Measurements from ENCODE around the gene BMPR2. TPM values are rescaled to one million over a fixed set of nuclear protein-coding genes. Genes with fewer than 3 reads are reported as not detected.
"Not testable (repeated sequence)": the region's sequence is repeated elsewhere in the genome, so short reads cannot be mapped to it uniquely, and the experiment has no call there.

BMPR2 gene
- total RNA-seq, 1 donor from 2014 or later = 88.9 TPM

- no peak for DNase-seq (ENCODE audit: low spot score)
- TF ChIP-seq CTCF (IDR thresholded peaks at IDR 0.05; ENCODE audit: unreplicated experiment) = no peak
- Mint-ChIP-seq H3K27me3 (ENCODE audit: unreplicated experiment) (peaks cover 8% of the 10 kb centered on the region), H3K27ac (ENCODE audit: unreplicated experiment) (peak overlapping the region; percentile 73), H3K4me3 (ENCODE audit: unreplicated experiment) (no peak overlapping the region), H3K9me3 (ENCODE audit: unreplicated experiment) (no peaks in the 10 kb centered on the region), H3K36me3 (ENCODE audit: low read depth, unreplicated experiment) (peaks cover 17% of the 10 kb centered on the region), H3K4me1 (ENCODE audit: unreplicated experiment) (peaks cover 43% of the 10 kb centered on the region)
Observed at GRCh38 chr2:202495230-202495604, 119.1 kb downstream of the BMPR2 start.

- Mint-ChIP-seq H3K36me3 (ENCODE audit: low read depth, unreplicated experiment) (peaks cover 21% of the 10 kb centered on the region), H3K4me1 (ENCODE audit: unreplicated experiment) (peaks cover 44% of the 10 kb centered on the region)
- H3K27me3 Mint-ChIP-seq (ENCODE audit: unreplicated experiment); H3K27ac Mint-ChIP-seq (ENCODE audit: unreplicated experiment); H3K9me3 Mint-ChIP-seq (ENCODE audit: unreplicated experiment); H3K4me3 Mint-ChIP-seq (ENCODE audit: unreplicated experiment); DNase-seq (ENCODE audit: low spot score): not testable (repeated sequence)
Observed at GRCh38 chr2:202496835-202497472, 120.8 kb downstream of the BMPR2 start.

- not testable (repeated sequence) for H3K4me3 Mint-ChIP-seq (ENCODE audit: unreplicated experiment); DNase-seq (ENCODE audit: low spot score); H3K27ac Mint-ChIP-seq (ENCODE audit: unreplicated experiment); H3K27me3 Mint-ChIP-seq (ENCODE audit: unreplicated experiment); H3K9me3 Mint-ChIP-seq (ENCODE audit: unreplicated experiment)
- peaks cover 42% of the 10 kb centered on the region for H3K4me1 Mint-ChIP-seq (ENCODE audit: unreplicated experiment)
- peaks cover 27% of the 10 kb centered on the region for H3K36me3 Mint-ChIP-seq (ENCODE audit: low read depth, unreplicated experiment)
Observed at GRCh38 chr2:202497473-202497866, 121.3 kb downstream of the BMPR2 start.

GRCh38 chr2:202499841-202500240 is 123.7 kb downstream of the BMPR2 start:
- not testable (repeated sequence) for H3K4me3 Mint-ChIP-seq (ENCODE audit: unreplicated experiment); H3K27ac Mint-ChIP-seq (ENCODE audit: unreplicated experiment); DNase-seq (ENCODE audit: low spot score); H3K9me3 Mint-ChIP-seq (ENCODE audit: unreplicated experiment); H3K27me3 Mint-ChIP-seq (ENCODE audit: unreplicated experiment)
- peaks cover 23% of the 10 kb centered on the region for H3K4me1 Mint-ChIP-seq (ENCODE audit: unreplicated experiment)
- H3K36me3 Mint-ChIP-seq (ENCODE audit: low read depth, unreplicated experiment) = peaks cover 40% of the 10 kb centered on the region

- peaks cover 11% of the 10 kb centered on the region for H3K4me1 Mint-ChIP-seq (ENCODE audit: unreplicated experiment)
- H3K27ac Mint-ChIP-seq (ENCODE audit: unreplicated experiment); DNase-seq (ENCODE audit: low spot score); H3K9me3 Mint-ChIP-seq (ENCODE audit: unreplicated experiment); H3K27me3 Mint-ChIP-seq (ENCODE audit: unreplicated experiment); H3K4me3 Mint-ChIP-seq (ENCODE audit: unreplicated experiment): not testable (repeated sequence)
- peaks cover 29% of the 10 kb centered on the region for H3K36me3 Mint-ChIP-seq (ENCODE audit: low read depth, unreplicated experiment)
Observed at GRCh38 chr2:202503276-202503675, 127.1 kb downstream of the BMPR2 start.

GRCh38 chr2:202508686-202509085 is 132.6 kb downstream of the BMPR2 start:
- no peak for TF ChIP-seq CTCF (IDR thresholded peaks at IDR 0.05; ENCODE audit: unreplicated experiment)
- no peaks in the 10 kb centered on the region for H3K9me3 Mint-ChIP-seq (ENCODE audit: unreplicated experiment)

GRCh38 chr2:202510911-202511310 is 134.8 kb downstream of the BMPR2 start:
- no peak for DNase-seq (ENCODE audit: low spot score)
- no peak overlapping the region for H3K4me3 Mint-ChIP-seq (ENCODE audit: unreplicated experiment)
- peaks cover 1% of the 10 kb centered on the region for H3K27me3 Mint-ChIP-seq (ENCODE audit: unreplicated experiment)
- no peaks in the 10 kb centered on the region for H3K9me3 Mint-ChIP-seq (ENCODE audit: unreplicated experiment)
- H3K27ac Mint-ChIP-seq (ENCODE audit: unreplicated experiment) = peak overlapping the region; percentile 50
- H3K4me1 Mint-ChIP-seq (ENCODE audit: unreplicated experiment) = no peaks in the 10 kb centered on the region
- no peak for TF ChIP-seq CTCF (IDR thresholded peaks at IDR 0.05; ENCODE audit: unreplicated experiment)
- peaks cover 4% of the 10 kb centered on the region for H3K36me3 Mint-ChIP-seq (ENCODE audit: low read depth, unreplicated experiment)

More at GRCh38 chr2:202508686-202509085, 132.6 kb downstream of the BMPR2 start:
- DNase-seq (ENCODE audit: low spot score) = no peak
- Mint-ChIP-seq H3K27ac (ENCODE audit: unreplicated experiment) (no peak overlapping the region), H3K4me1 (ENCODE audit: unreplicated experiment) (no peaks in the 10 kb centered on the region), H3K27me3 (ENCODE audit: unreplicated experiment) (no peaks in the 10 kb centered on the region), H3K4me3 (ENCODE audit: unreplicated experiment) (no peak overlapping the region), H3K36me3 (ENCODE audit: low read depth, unreplicated experiment) (peaks cover 12% of the 10 kb centered on the region)

All from endothelial cell (in vitro differentiated cells).